Transverse colon (tissue), 4 donors: ENCODE measurements around the gene BCKDHA. TPM values are rescaled to one million over a fixed set of nuclear protein-coding genes. Genes with fewer than 3 reads are reported as not detected.
A peak's percentile ranks its signal among the peaks of the same experiment; 100 is the strongest.

Experiments
- DNase-seq: peaks from one replicate; pipeline ENCODE4 v3.0.0-alpha.2; 2019
- H3K27ac ChIP-seq, 4 donors: fragments of 200-600 bp; sonication (generic); 2 replicates each; pipeline ENCODE4 v1.5.1; 2016 to 2018; ENCODE audit warnings: inconsistent platforms in 4 of 4
- H3K27me3 ChIP-seq: fragments of 200-600 bp; sonication (generic); 2 replicates; pipeline ENCODE4 v1.5.1; 2017; ENCODE audit warnings: inconsistent platforms
- H3K36me3 ChIP-seq, 4 donors: fragments of 200-600 bp; sonication (generic); 2 replicates each; pipeline ENCODE4 v1.5.1; 2017 to 2019; ENCODE audit warnings: inconsistent platforms in 4 of 4
- H3K4me1 ChIP-seq, 4 donors: fragments of 200-600 bp; sonication (generic); 2 replicates each; pipeline ENCODE4 v1.5.1; 2017 to 2020; ENCODE audit warnings: inconsistent platforms in 4 of 4
- H3K4me3 ChIP-seq, 4 donors: fragments of 200-600 bp; sonication (generic); 1 replicate in 1 of 4; 2 replicates in 3 of 4; pipeline versions ENCODE4 v1.5.1 to v1.6.1; 2017 to 2019; ENCODE audit warnings: inconsistent platforms in 4 of 4
- H3K9me3 ChIP-seq, 2 donors: fragments of 200-600 bp; sonication (generic); 2 replicates each; pipeline ENCODE4 v1.5.1; 2017 to 2019; ENCODE audit warnings: inconsistent platforms in 2 of 2
- CTCF ChIP-seq, 5 experiments: fragments of 200-600 bp in 3 of 5; fragments of 450-650 bp in 2 of 5; sonication (generic) in 3 of 5; IDR thresholded peaks; 1 replicate in 2 of 5; 2 replicates in 3 of 5; pipeline ENCODE4 v1.5.1; 2016 to 2017; ENCODE audit warnings: antibody characterized with exemption in 5 of 5, inconsistent platforms in 3 of 5, mild to moderate bottlenecking in 2 of 5, moderate library complexity in 1 of 5
- EP300 ChIP-seq: sonication (generic); formaldehyde crosslinking; IDR thresholded peaks from one replicate; pipeline ENCODE4 v1.6.1; 2017; ENCODE audit warnings: antibody characterized with exemption, low read depth
- POLR2A ChIP-seq: fragments of 450-650 bp; IDR thresholded peaks from one replicate; pipeline ENCODE4 v1.6.1; 2016; ENCODE audit warnings: antibody characterized with exemption, mild to moderate bottlenecking, moderate library complexity
- POLR2AphosphoS5 ChIP-seq, 3 donors: sonication (generic); formaldehyde crosslinking; IDR thresholded peaks; one replicate each; pipeline ENCODE4 v1.6.1; 2016; ENCODE audit warnings: antibody characterized with exemption in 3 of 3
- WGBS, 2 donors: methylation state at CpG; one replicate each; pipeline ENCODE4 v1.1.5; 2018; ENCODE audit warnings: low coverage in 1 of 2; 5-methylcytosine and 5-hydroxymethylcytosine counted together
- in situ Hi-C, 4 donors: fragments of 200-750 bp; cut with MboI; loops; one replicate each; pipeline versions ENCODE4 v1.15.0 to v1.15.1; 2017; ENCODE audit warnings: low sequenced_read_pairs in 3 of 4, low pct_ligation_motif_present in 1 of 4, low pct_unique_long_range_greater_than_20kb in 1 of 4
- intact Hi-C: fragments of 100-400 bp; cut with DNase I; formaldehyde crosslinking; loops from one replicate; pipeline ENCODE4 v1.15.1; 2023; ENCODE audit warnings: low total_unique reads
- total RNA-seq, 4 donors: library from RNA; depleted of rRNA; stranded (reverse); fragments of >200 nt; gene quantifications; one replicate each; pipeline ENCODE4 v1.1.0, GENCODE V29; 2016

BCKDHA gene
- total RNA-seq, 4 donors from 2014 or later: 12.0 to 29.9 (median 20.9) TPM

- peaks cover 12% of the 10 kb centered on the region for H3K27me3 ChIP-seq
- no peak for TF ChIP-seq POLR2AphosphoS5 (IDR thresholded peaks at IDR 0.05)
- no peak for TF ChIP-seq EP300
- no peak for TF ChIP-seq CTCF (IDR thresholded peaks at IDR 0.05)
- no peak for TF ChIP-seq POLR2A
- no peaks in the 10 kb centered on the region for H3K9me3 ChIP-seq
- H3K4me3 ChIP-seq: no peak overlapping the region
- DNase-seq: no peak
- in situ Hi-C loops (no loop called here), intact Hi-C loops (no loop called here)
- H3K27ac ChIP-seq: no peak overlapping the region
- 90 to 100% methylated on average over 1 to 13 of the region's 13 CpGs for WGBS, 2 donors
- no peaks in the 10 kb centered on the region for H3K36me3 ChIP-seq
- peaks cover under 1 to 21% (median 19%) of the 10 kb centered on the region in 4 donors for H3K4me1 ChIP-seq
Measured at GRCh38 chr19:41357746-41358145, 39.9 kb upstream of the BCKDHA start.

DNA sequence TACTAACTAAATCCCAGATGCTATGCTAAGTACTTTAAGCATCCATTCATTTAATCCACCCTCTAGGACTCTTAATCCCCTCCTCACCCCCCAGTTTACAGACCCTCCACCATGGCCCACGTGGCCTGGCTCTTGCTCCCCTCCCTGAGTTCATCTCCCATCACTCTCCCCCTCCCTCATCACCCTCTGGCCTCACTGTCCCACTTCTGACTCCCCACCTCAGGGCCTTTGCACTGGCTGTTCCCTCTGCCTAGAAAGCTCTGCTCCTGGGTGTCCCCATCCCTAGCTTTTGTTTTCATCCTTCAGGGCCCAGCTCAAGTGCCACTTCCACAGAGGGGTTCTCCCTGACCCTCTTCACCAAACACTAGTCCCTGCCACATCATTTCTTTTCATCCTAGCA lies 37.9 kb upstream of the BCKDHA start:
- in situ Hi-C loops: no loop called here
- intact Hi-C loops: no loop called here
- 83 to 95% methylated on average over 1 of the region's 1 CpG for WGBS, 2 donors
- Histone ChIP-seq H3K9me3 (no peaks in the 10 kb centered on the region), H3K4me3 (no peak overlapping the region), H3K27ac (no peak overlapping the region), H3K27me3 (no peaks in the 10 kb centered on the region), H3K4me1 (peaks cover 7 to 18% (median 16%) of the 10 kb centered on the region in 4 donors), H3K36me3 (no peaks in the 10 kb centered on the region)
- DNase-seq: no peak
- TF ChIP-seq POLR2A: no peak
- TF ChIP-seq EP300: no peak
- TF ChIP-seq CTCF (IDR thresholded peaks at IDR 0.05): no peak
- no peak for TF ChIP-seq POLR2AphosphoS5 (IDR thresholded peaks at IDR 0.05)

DNA sequence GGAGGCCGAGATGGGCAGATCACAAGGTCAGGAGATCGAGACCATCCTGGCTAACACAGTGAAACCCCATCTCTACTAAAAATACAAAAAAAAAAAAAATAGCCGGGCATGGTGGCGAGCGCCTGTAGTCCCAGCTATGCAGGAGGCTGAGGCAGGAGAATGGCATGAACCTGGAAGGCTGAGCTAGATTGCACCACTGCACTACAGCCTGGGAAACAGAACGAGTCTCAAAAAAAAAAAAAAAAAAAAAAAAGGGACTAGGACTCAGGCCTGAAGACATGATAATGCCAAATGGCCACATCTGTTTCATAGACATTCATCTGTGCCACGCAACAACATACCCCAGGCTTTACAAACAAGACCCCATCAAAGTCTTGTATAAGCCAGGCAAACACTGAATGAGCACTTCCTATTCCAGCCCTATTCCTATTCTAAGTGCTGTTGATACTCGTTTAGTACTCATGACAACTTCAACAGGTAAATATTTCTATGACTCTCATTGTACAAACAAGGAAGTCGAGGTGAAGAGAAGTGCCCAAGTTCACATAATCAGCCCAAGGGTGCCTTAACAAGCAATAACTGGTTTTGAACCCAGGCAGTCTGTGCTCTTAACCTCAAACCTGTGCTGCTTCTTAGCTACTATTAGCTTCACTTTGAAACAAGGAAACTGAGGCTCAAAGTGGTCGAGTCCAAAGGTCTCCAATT lies 35.3 kb upstream of the BCKDHA start:
- no peaks in the 10 kb centered on the region for H3K27me3 ChIP-seq
- in situ Hi-C loops (no loop called here), intact Hi-C loops (no loop called here)
- H3K27ac ChIP-seq: peak overlapping the region; percentile 95 to 99 (median 97)
- H3K9me3 ChIP-seq: no peaks in the 10 kb centered on the region
- H3K4me1 ChIP-seq: peaks cover 7 to 26% (median 19%) of the 10 kb centered on the region in 4 donors
- no peak for TF ChIP-seq CTCF (IDR thresholded peaks at IDR 0.05)
- TF ChIP-seq POLR2AphosphoS5 (IDR thresholded peaks at IDR 0.05): peak in 1 of 3 donors; percentile 34
- no peak overlapping the region for H3K4me3 ChIP-seq
- H3K36me3 ChIP-seq: no peaks in the 10 kb centered on the region
- 69 to 85% methylated on average over 6 to 10 of the region's 10 CpGs for WGBS, 2 donors
- no peak for DNase-seq

- Histone ChIP-seq H3K36me3 (no peaks in the 10 kb centered on the region), H3K4me1 (peaks cover 7 to 36% (median 19%) of the 10 kb centered on the region in 4 donors), H3K4me3 (peak overlapping the region; percentile 60 to 70 (median 68)), H3K9me3 (no peaks in the 10 kb centered on the region), H3K27ac (peak overlapping the region; percentile 95 to 99 (median 97)), H3K27me3 (no peaks in the 10 kb centered on the region)
- 48% methylated on average over 6 of the region's 6 CpGs; no CpG with 5 or more reads in 1 of the 2 donors for WGBS, 2 donors
- DNase-seq: no peak
- intact Hi-C loops: no loop called here
- in situ Hi-C loops: no loop called here
- no peak for TF ChIP-seq POLR2A
- no peak for TF ChIP-seq EP300
- no peak for TF ChIP-seq CTCF (IDR thresholded peaks at IDR 0.05)
- no peak for TF ChIP-seq POLR2AphosphoS5 (IDR thresholded peaks at IDR 0.05)
Measured at GRCh38 chr19:41363371-41363752, 34.3 kb upstream of the BCKDHA start.
